Endothelial cell of umbilical vein (primary cell): ENCODE data around the gene CRELD1. TPM values are rescaled to one million over a fixed set of nuclear protein-coding genes. Genes with fewer than 3 reads are reported as not detected.

ENCODE experiments used
- BruUV-seq: library from RNA; stranded (reverse); fragments of 400-500 nt; replicated peaks from 2 replicates; lab custom pipeline; 2021; lab: Mats Ljungman, UMichigan
- CTCF ChIA-PET: fragments of 300-600, 350-600 bp; sonication (Branson Sonifier 250); formaldehyde crosslinking; loops from one replicate; lab custom pipeline; 2021; ENCODE audit warnings: antibody characterized with exemption, inconsistent platforms; lab: Charles Lee
- POLR2A ChIA-PET: fragments of 300-600, 350-600 bp; sonication (Branson Sonifier 250); formaldehyde crosslinking; loops from one replicate; lab custom pipeline; 2021; ENCODE audit warnings: antibody characterized with exemption, inconsistent platforms; lab: Charles Lee
- DNase-seq: peaks from one replicate; pipeline ENCODE4 v3.0.0-alpha.2; 2011; ENCODE audit warnings: low read depth, low spot score
- FAIRE-seq: peaks from 2 replicates; lab custom pipeline; 2011; peaks lifted over from hg19 to GRCh38; lab: Jason Lieb, UNC
- H2AFZ ChIP-seq: 2 replicates; pipeline ENCODE4 v1.6.0; 2012; ENCODE audit warnings: low read depth, low read length, control low read depth, inconsistent platforms
- H3K27ac ChIP-seq: 2 replicates; pipeline ENCODE4 v1.5.1; 2011; ENCODE audit warnings: low read depth, mild to moderate bottlenecking, control low read depth, low read length, moderate library complexity; ENCODE audit not compliant: insufficient read depth
- H3K27me3 ChIP-seq, 2 experiments: 2 replicates each; pipeline versions ENCODE4 v1.6.0 to v1.6.1; 2011; ENCODE audit warnings: low read length in 2 of 2, mixed read lengths in 1 of 2; ENCODE audit not compliant: control insufficient read depth in 2 of 2, insufficient read depth in 2 of 2
- H3K36me3 ChIP-seq, 2 experiments: 2 replicates in 1 of 2; 3 replicates in 1 of 2; pipeline ENCODE4 v1.5.1; 2011; ENCODE audit warnings: low read length in 2 of 2, mild to moderate bottlenecking in 1 of 2, moderate library complexity in 1 of 2; ENCODE audit not compliant: control insufficient read depth in 2 of 2, insufficient read depth in 2 of 2; ENCODE audit errors: extremely low read depth in 1 of 2
- H3K4me1 ChIP-seq: 3 replicates; pipeline ENCODE4 v1.5.1; 2011; ENCODE audit warnings: mild to moderate bottlenecking, low read length; ENCODE audit not compliant: control insufficient read depth, insufficient read depth; ENCODE audit errors: extremely low read depth
- H3K4me2 ChIP-seq: 2 replicates; pipeline ENCODE4 v1.6.1; 2011; ENCODE audit warnings: low read length, control low read depth, mixed read lengths; ENCODE audit not compliant: insufficient read depth
- H3K4me3 ChIP-seq, 3 experiments: fragments of 200-600 bp in 1 of 3; sonication (generic), shearing (Covaris generic) in 1 of 3; replicated peaks in 1 of 3; 2 replicates each; pipeline ENCODE4 v1.5.1; 2011 to 2016; ENCODE audit warnings: control low read depth in 3 of 3, low read length in 3 of 3, mild to moderate bottlenecking in 2 of 3, inconsistent platforms in 1 of 3, low read depth in 1 of 3, moderate library complexity in 1 of 3; ENCODE audit not compliant: insufficient read depth in 1 of 3
- H3K79me2 ChIP-seq: 2 replicates; pipeline ENCODE4 v1.6.0; 2012; ENCODE audit warnings: low read length, inconsistent platforms; ENCODE audit not compliant: control insufficient read depth, insufficient read depth
- H3K9ac ChIP-seq: replicated peaks from 2 replicates; pipeline ENCODE3; 2011; ENCODE audit warnings: low read length, control low read depth; ENCODE audit not compliant: insufficient read depth; ENCODE audit errors: extremely low read depth
- H3K9me1 ChIP-seq: replicated peaks from 3 replicates; pipeline ENCODE4 v1.6.0; 2011; ENCODE audit warnings: mild to moderate bottlenecking, low read length; ENCODE audit not compliant: control insufficient read depth, insufficient read depth; ENCODE audit errors: extremely low read depth
- H3K9me3 ChIP-seq: replicated peaks from 2 replicates; pipeline ENCODE4 v1.5.1; 2012; ENCODE audit warnings: low read length, inconsistent platforms; ENCODE audit not compliant: control insufficient read depth, insufficient read depth
- H4K20me1 ChIP-seq: replicated peaks from 2 replicates; pipeline ENCODE3; 2011; ENCODE audit warnings: mild to moderate bottlenecking, low read length; ENCODE audit not compliant: control insufficient read depth, insufficient read depth; ENCODE audit errors: extremely low read depth
- CTCF ChIP-seq, 2 donors: IDR thresholded peaks; 1 replicate in 1 of 2; 2 replicates in 1 of 2; pipeline ENCODE4 v1.5.1; 2011; ENCODE audit warnings: low read length in 2 of 2, mild to moderate bottlenecking in 2 of 2, moderate library complexity in 2 of 2, control low read depth in 1 of 2, inconsistent platforms in 1 of 2, low read depth in 1 of 2; ENCODE audit not compliant: insufficient read depth in 1 of 2; ENCODE audit errors: extremely low read depth in 1 of 2
- EZH2 ChIP-seq: IDR thresholded peaks from 2 replicates; pipeline ENCODE4 v1.6.1; 2012; ENCODE audit warnings: borderline replicate concordance, low read depth, mild to moderate bottlenecking, moderate library complexity, low read length, inconsistent platforms; ENCODE audit not compliant: severe bottlenecking
- FOS ChIP-seq: IDR thresholded peaks from 2 replicates; pipeline ENCODE4 v1.6.1; 2011; ENCODE audit warnings: mild to moderate bottlenecking, low read length, moderate library complexity, borderline replicate concordance; ENCODE audit not compliant: insufficient read depth
- GATA2 ChIP-seq: IDR thresholded peaks from 2 replicates; pipeline ENCODE4 v1.7.0; 2011; ENCODE audit warnings: low read depth, mild to moderate bottlenecking, moderate library complexity, mixed read lengths, low read length; ENCODE audit not compliant: insufficient read length, insufficient read depth
- JUN ChIP-seq: IDR thresholded peaks from 2 replicates; pipeline ENCODE4 v1.6.1; 2011; ENCODE audit warnings: borderline replicate concordance, low read depth; ENCODE audit not compliant: insufficient read length, insufficient read depth
- MAX ChIP-seq: IDR thresholded peaks from 2 replicates; pipeline ENCODE4 v1.6.1; 2011; ENCODE audit not compliant: insufficient read depth, insufficient read length
- MYC ChIP-seq: IDR thresholded peaks from one replicate; pipeline ENCODE4 v1.6.1; 2011; ENCODE audit warnings: mild to moderate bottlenecking, low read depth, low read length
- POLR2A ChIP-seq: IDR thresholded peaks from 2 replicates; pipeline ENCODE4 v1.6.1; 2012; ENCODE audit warnings: low read depth, mild to moderate bottlenecking, control low read depth, low read length
- POLR2AphosphoS5 ChIP-seq: IDR thresholded peaks from 2 replicates; pipeline ENCODE4 v1.6.1; 2012; ENCODE audit warnings: low read depth, mild to moderate bottlenecking, control low read depth, low read length, moderate library complexity; ENCODE audit not compliant: insufficient read depth
- dilution Hi-C: fragments of 300-500 bp; cut with MboI; formaldehyde crosslinking; loops from one replicate; pipeline ENCODE4 v1.15.0; 2019; ENCODE audit warnings: low sequenced_read_pairs; ENCODE audit not compliant: extremely low pct_ligation_motif_present
- intact Hi-C: fragments of 100-400 bp; cut with micrococcal nuclease; formaldehyde crosslinking; loops from one replicate; pipeline ENCODE4 v1.10.0; 2022
- polyA plus RNA-seq, 4 experiments: library from polyadenylated mRNA; depleted of rRNA in 3 of 4; stranded (reverse) in 3 of 4; unstranded in 1 of 4; fragments of >200 nt; gene quantifications; 2 replicates each; pipeline versions ENCODE4 v1.2.1 to v1.2.3, GENCODE V29; 2011 to 2012; ENCODE audit warnings: missing spikeins in 1 of 4
- total RNA-seq: library from RNA; stranded (reverse); gene quantifications from 2 replicates; pipeline ENCODE4 v1.2.3, GENCODE V29; 2021

CRELD1 gene
- total and polyA plus RNA-seq, 2 donors (not counting 3 experiments of a cell fraction or from before 2014, with no cell fraction given) = 21.6 to 43.9 TPM

- Histone ChIP-seq H3K9me1 (no peaks in the 10 kb centered on the region), H3K9ac (no peak overlapping the region), H4K20me1 (no peaks in the 10 kb centered on the region), H3K9me3 (no peaks in the 10 kb centered on the region), H3K4me2 (no peak overlapping the region), H3K4me3 (no peak overlapping the region), H3K79me2 (no peaks in the 10 kb centered on the region), H3K27me3 (no peaks in the 10 kb centered on the region), H3K27ac (no peak overlapping the region), H3K36me3 (no peaks in the 10 kb centered on the region), H3K4me1 (peaks cover 6% of the 10 kb centered on the region), H2AFZ (no peak overlapping the region)
- TF ChIP-seq FOS (no peak), MAX (no peak), CTCF (IDR thresholded peaks at IDR 0.05; ENCODE audit: extremely low read depth in 1 of 2, insufficient read depth in 1 of 2, low read depth in 1 of 2, low read length in 2 of 2) (no peak), POLR2A (no peak), MYC (no peak), JUN (no peak), EZH2 (no peak), POLR2AphosphoS5 (no peak), GATA2 (no peak)
- dilution Hi-C loops = no loop called here
- no peak for DNase-seq
- CTCF ChIA-PET = interaction anchor here (0.9 kb wide), 1 partner anchor 38 kb away, joined by 3 read pairs; no protein-coding TSS in a partner anchor
- BruUV-seq = no TSS peak
- intact Hi-C loops = no loop called here
- FAIRE-seq = no peak
- POLR2A ChIA-PET = no interaction called here
These were observed 25.3 kb upstream of the CRELD1 start for GRCh38 chr3:9908286-9908685.
